A549 (cell line): Measurements from ENCODE around the gene GPR61. TPM values are rescaled to one million over a fixed set of nuclear protein-coding genes. Genes with fewer than 3 reads are reported as not detected.

Experiments
- ATAC-seq, 2 experiments: fragments of 200-7000 bp in 1 of 2; fragments of >200 bp in 1 of 2; cut with Nextera tagmentation in 1 of 2; cut with Tn5 transposase in 1 of 2; 3 replicates each; pipeline versions ENCODE4 v1.8.0 to v1.9.1; 2018 to 2020; ENCODE audit warnings: mild to moderate bottlenecking in 1 of 2, moderate library complexity in 1 of 2
- CTCF ChIA-PET: fragments of 300-600 bp; sonication (Branson Sonifier 250); formaldehyde crosslinking; extraction: SDS; loops from one replicate; lab custom pipeline; 2021; ENCODE audit warnings: antibody characterized with exemption, inconsistent platforms; lab: Yijun Ruan, JAX
- POLR2A ChIA-PET: fragments of 350-600 bp; formaldehyde crosslinking; extraction: SDS; loops from one replicate; lab custom pipeline; 2021; ENCODE audit warnings: antibody characterized with exemption, inconsistent platforms; lab: Yijun Ruan, JAX
- DNase-seq, 2 experiments: peaks; one replicate each; pipeline versions ENCODE4 v3.0.0 to v3.0.0-alpha.2; 2011 to 2016; ENCODE audit warnings: low read depth in 1 of 2, low spot score in 1 of 2
- FAIRE-seq: peaks from 2 replicates; lab custom pipeline; 2011; peaks lifted over from hg19 to GRCh38; lab: Jason Lieb, UNC
- H3K27ac ChIP-seq, 2 experiments: fragments of >200 bp; sonication (Bioruptor Twin); formaldehyde crosslinking; 3 replicates each; pipeline ENCODE4 v1.5.1; 2016 to 2017
- H3K4me1 ChIP-seq: fragments of >200 bp; sonication (Bioruptor Twin); formaldehyde crosslinking; 3 replicates; pipeline ENCODE4 v1.6.1; 2016
- H3K4me2 ChIP-seq: fragments of >200 bp; sonication (Bioruptor Twin); formaldehyde crosslinking; 3 replicates; pipeline ENCODE4 v1.6.1; 2016
- H3K4me3 ChIP-seq: fragments of >200 bp; sonication (Bioruptor Twin); formaldehyde crosslinking; 3 replicates; pipeline ENCODE4 v1.5.1; 2016
- H3K9me3 ChIP-seq: fragments of >200 bp; sonication (Bioruptor Twin); formaldehyde crosslinking; 3 replicates; pipeline ENCODE4 v1.6.1; 2016
- E2F6 ChIP-seq: IDR thresholded peaks from 2 replicates; pipeline ENCODE4 v1.6.1; 2012; ENCODE audit warnings: low read depth, borderline replicate concordance
- EHF ChIP-seq: fragments of 250-450 bp; sonication (Bioruptor Pico); IDR thresholded peaks from 2 replicates; pipeline ENCODE4 v1.5.0; 2020; ENCODE audit warnings: mild to moderate bottlenecking
- FOSL2 ChIP-seq, 2 experiments: fragments of 450-650 bp in 1 of 2; fragments of >200 bp in 1 of 2; sonication (Bioruptor Twin) in 1 of 2; formaldehyde crosslinking; IDR thresholded peaks; 2 replicates each; pipeline versions ENCODE4 v1.5.0 to v1.6.1; 2016 to 2020; ENCODE audit warnings: mild to moderate bottlenecking in 1 of 2, moderate library complexity in 1 of 2
- HEYL ChIP-seq: fragments of 250-450 bp; sonication (Bioruptor Pico); IDR thresholded peaks from 2 replicates; pipeline ENCODE4 v1.8.0; 2021; ENCODE audit warnings: mild to moderate bottlenecking, moderate library complexity
- HMGXB4 ChIP-seq: fragments of 250-450 bp; sonication (Bioruptor Pico); IDR thresholded peaks from 2 replicates; pipeline ENCODE4 v1.5.0; 2021; ENCODE audit warnings: mild to moderate bottlenecking, moderate library complexity, borderline replicate concordance
- PHF8 ChIP-seq: fragments of 200-600 bp; sonication (generic); IDR thresholded peaks from 2 replicates; pipeline ENCODE4 v1.6.1; 2016; ENCODE audit warnings: low read depth, mild to moderate bottlenecking, antibody characterized with exemption, moderate library complexity, borderline replicate concordance
- POLR2A ChIP-seq: IDR thresholded peaks from 2 replicates; pipeline ENCODE4 v1.6.1; 2012; ENCODE audit warnings: mild to moderate bottlenecking, low read length
- POLR2AphosphoS2 ChIP-seq: conservative IDR thresholded peaks from 2 replicates; pipeline ENCODE4 v1.6.1; 2012; ENCODE audit warnings: low read length, improper control_type of control experiment, inconsistent platforms
- RAD21 ChIP-seq, 2 experiments: fragments of >200 bp in 1 of 2; sonication (Bioruptor Twin) in 1 of 2; formaldehyde crosslinking in 1 of 2; IDR thresholded peaks in 1 of 2; conservative IDR thresholded peaks in 1 of 2; 2 replicates in 1 of 2; 3 replicates in 1 of 2; pipeline ENCODE4 v1.6.1; 2012 to 2018; ENCODE audit warnings: inconsistent platforms in 1 of 2
- SMC3 ChIP-seq: fragments of >200 bp; sonication (Bioruptor Twin); formaldehyde crosslinking; IDR thresholded peaks from 3 replicates; pipeline ENCODE4 v1.6.1; 2018; ENCODE audit warnings: inconsistent platforms
- TFCP2L1 ChIP-seq: fragments of 250-450 bp; sonication (Bioruptor Pico); IDR thresholded peaks from 2 replicates; pipeline ENCODE4 v1.5.0; 2021; ENCODE audit warnings: mild to moderate bottlenecking
- USF2 ChIP-seq: fragments of 450-650 bp; IDR thresholded peaks from 2 replicates; pipeline ENCODE4 v1.6.1; 2014; ENCODE audit warnings: antibody characterized with exemption
- ZFP36 ChIP-seq: fragments of 450-650 bp; IDR thresholded peaks from 2 replicates; pipeline ENCODE4 v1.6.1; 2014; ENCODE audit warnings: borderline replicate concordance; ENCODE audit not compliant: partially characterized antibody
- WGBS: methylation state at CpG from one replicate; pipeline ENCODE4 v1.1.6; 2017; ENCODE audit errors: missing lambda C conversion rate; 5-methylcytosine and 5-hydroxymethylcytosine counted together
- polyA plus RNA-seq, 4 experiments: library from polyadenylated mRNA; depleted of rRNA in 3 of 4; stranded (reverse); fragments of >200 nt; fragmentation: RNase III in 1 of 4; extraction: RNeasy Plus Mini Kit Qiagen cat#74134 plus additional on column Dnase treatment in 1 of 4; gene quantifications; 2 replicates in 3 of 4; 3 replicates in 1 of 4; pipeline ENCODE4 v1.2.3, GENCODE V29; 2011 to 2017

The GPR61 gene
- polyA plus RNA-seq, 2 of the 4 experiments (the other 2 are of a cell fraction): 0.14 TPM; not detected in 1

- no peak for TF ChIP-seq TFCP2L1 (CRISPR knock-in tag)
- Histone ChIP-seq H3K27ac (no peak overlapping the region), H3K4me1 (peaks cover 4% of the 10 kb centered on the region; the same call in 2 of the 3 replicates), H3K4me3 (no peak overlapping the region), H3K4me2 (no peak overlapping the region), H3K9me3 (no peaks in the 10 kb centered on the region)
- ChIA-PET POLR2A (no interaction called here), CTCF (interaction anchor here (1.5 to 21.4 kb wide), 5 partner anchors 6 to 238 kb away, joined by 4 to 749 read pairs (median 143); partner anchors contain the start of genes ATXN7L2, CYB561D1 and GPR61)
- no peak for ATAC-seq
- WGBS: 100% methylated on average over 2 of the region's 5 CpGs
- no peak for FAIRE-seq
- DNase-seq: no peak
Measured at GRCh38 chr1:109535971-109536491, 3.6 kb upstream of the GPR61 start.

GRCh38 chr1:109537450-109538178 lies 2.1 kb upstream of the GPR61 start:
- ChIA-PET POLR2A (interaction anchor here (0.9 kb wide), 1 partner anchor 11 kb away, joined by 4 read pairs; the partner anchor contains the start of gene GNAI3), CTCF (interaction anchor here (0.5 to 21.4 kb wide), 8 partner anchors 5 to 530 kb away, joined by 4 to 749 read pairs (median 74); partner anchors contain the start of genes ATXN7L2, CYB561D1 and GPR61)
- TF ChIP-seq HEYL (CRISPR knock-in tag) (no peak), E2F6 (no peak), POLR2AphosphoS2 (no peak)
- no peak overlapping the region for H3K4me2 ChIP-seq
- H3K4me3 ChIP-seq: no peak overlapping the region
- H3K27ac ChIP-seq: no peak overlapping the region
- peaks cover 1% of the 10 kb centered on the region; the same call in 2 of the 3 replicates for H3K4me1 ChIP-seq
- DNase-seq: no peak
- H3K9me3 ChIP-seq: no peaks in the 10 kb centered on the region
- 82% methylated on average over 7 of the region's 9 CpGs for WGBS
- no peak for FAIRE-seq
- ATAC-seq: no peak

GRCh38 chr1:109538827-109539555 lies 681 bp upstream of the GPR61 start:
- ATAC-seq (no peak), DNase-seq (no peak), FAIRE-seq (no peak)
- Histone ChIP-seq H3K27ac (no peak overlapping the region), H3K4me3 (no peak overlapping the region), H3K4me1 (no peaks in the 10 kb centered on the region), H3K9me3 (no peaks in the 10 kb centered on the region), H3K4me2 (no peak overlapping the region)
- TF ChIP-seq HMGXB4 (CRISPR knock-in tag): no peak
- TF ChIP-seq EHF (CRISPR knock-in tag): no peak
- TF ChIP-seq TFCP2L1 (CRISPR knock-in tag): no peak
- TF ChIP-seq FOSL2 (IDR thresholded peaks at IDR 0.05): no peak
- TF ChIP-seq FOSL2 (CRISPR knock-in tag; IDR thresholded peaks at IDR 0.05): no peak
- no peak for TF ChIP-seq SMC3
- TF ChIP-seq USF2: no peak
- TF ChIP-seq ZFP36: no peak
- TF ChIP-seq POLR2A: no peak
- no peak for TF ChIP-seq RAD21 (conservative IDR thresholded peaks at IDR 0.05 in 1 of 2, IDR thresholded peaks at IDR 0.05 in 1 of 2)
- no peak for TF ChIP-seq PHF8
- ChIA-PET POLR2A (interaction anchor here (0.9 kb wide), 1 partner anchor 9 kb away, joined by 4 read pairs; the partner anchor contains the start of gene GNAI3), CTCF (interaction anchor here (1.5 to 21.4 kb wide), 8 partner anchors 3 to 235 kb away, joined by 4 to 749 read pairs (median 76); partner anchors contain the start of genes ATXN7L2, CYB561D1 and GPR61)
- 43% methylated on average over 5 of the region's 9 CpGs for WGBS
